ENCODE data around the gene POR. TPM values are rescaled to one million over a fixed set of nuclear protein-coding genes. Genes with fewer than 3 reads are reported as not detected.
A peak's percentile ranks its signal among the peaks of the same experiment; 100 is the strongest.
"Not testable (repeated sequence)": the region's sequence is repeated elsewhere in the genome, so short reads cannot be mapped to it uniquely, and the experiment has no call there.

Gene POR
- polyA plus RNA-seq, 4 donors: 55.3 to 75.3 (median 69.5) TPM

GRCh38 chr7:76009672-76010600 is 95.0 kb downstream of the POR start:
- no peak for DNase-seq (ENCODE audit: low read depth in 4 of 4, low spot score in 2 of 4)

- DNase-seq (ENCODE audit: low read depth in 4 of 4, low spot score in 2 of 4): no peak
Observed at GRCh38 chr7:76011442-76011861, 96.5 kb downstream of the POR start.

GRCh38 chr7:76016191-76016947 is 101.4 kb downstream of the POR start:
- DNase-seq (ENCODE audit: low read depth in 4 of 4, low spot score in 2 of 4): no peak

GRCh38 chr7:76018520-76018919 is 103.6 kb downstream of the POR start:
- not testable (repeated sequence) for DNase-seq (ENCODE audit: low read depth in 4 of 4, low spot score in 2 of 4)

GRCh38 chr7:76020031-76020714 is 105.2 kb downstream of the POR start:
- DNase-seq (ENCODE audit: low read depth in 4 of 4, low spot score in 2 of 4): peak; percentile 11 to 41 (median 24)

GRCh38 chr7:76022026-76022780 is 107.2 kb downstream of the POR start:
- no peak for DNase-seq (ENCODE audit: low read depth in 4 of 4, low spot score in 2 of 4)

- no peak for DNase-seq (ENCODE audit: low read depth in 4 of 4, low spot score in 2 of 4)
Observed at GRCh38 chr7:76023002-76023401, 108.0 kb downstream of the POR start.

- DNase-seq (ENCODE audit: low read depth in 4 of 4, low spot score in 2 of 4): not testable (repeated sequence)
Observed at GRCh38 chr7:76029682-76030081, 114.7 kb downstream of the POR start.

- no peak for DNase-seq (ENCODE audit: low read depth in 4 of 4, low spot score in 2 of 4)
Observed at GRCh38 chr7:76031964-76032363, 117.0 kb downstream of the POR start.

Other genes starting within 250 kb of the POR start
- gene HIP1, start 176.2 kb upstream of the POR start, polyA plus RNA-seq (ENCODE audit: insufficient read length in 4 of 4): 10 to 100 TPM; 33.0 to 40.3 (median 34.0) TPM
- not detected for gene CCL26, start 142.9 kb upstream of the POR start, polyA plus RNA-seq (ENCODE audit: insufficient read length in 4 of 4)
- 1 to 10 TPM in 1 of 4 donors, not detected in 3; 1.6 TPM for gene CCL24, start 101.3 kb upstream of the POR start, polyA plus RNA-seq (ENCODE audit: insufficient read length in 4 of 4)
- gene RHBDD2, start 36.1 kb upstream of the POR start, polyA plus RNA-seq (ENCODE audit: insufficient read length in 4 of 4): 10 to 100 TPM; 60.6 to 73.9 (median 68.7) TPM
- 10 to 100 TPM; 54.7 to 63.6 (median 57.4) TPM for gene TMEM120A, start 79.4 kb downstream of the POR start, polyA plus RNA-seq (ENCODE audit: insufficient read length in 4 of 4)
- 10 to 100 TPM; 35.9 to 54.2 (median 44.4) TPM for gene STYXL1, start 132.8 kb downstream of the POR start, polyA plus RNA-seq (ENCODE audit: insufficient read length in 4 of 4)
- 100 to 1,000 TPM; 214 to 239 (median 219) TPM for gene MDH2, start 133.0 kb downstream of the POR start, polyA plus RNA-seq (ENCODE audit: insufficient read length in 4 of 4)

Data from left renal cortex interstitium (tissue), 4 donors.